Colonic mucosa (tissue), 4 donors: Measurements from ENCODE around the gene PADI3. TPM values are rescaled to one million over a fixed set of nuclear protein-coding genes. Genes with fewer than 3 reads are reported as not detected.

Experiments used
- DNase-seq: peaks from one replicate; pipeline ENCODE4 v3.0.0-alpha.2; 2020
- H3K27ac ChIP-seq: fragments of 200-600 bp; one replicate; pipeline ENCODE4 v1.8.0; 2021
- H3K27me3 ChIP-seq: fragments of 200-600 bp; one replicate; pipeline ENCODE4 v1.8.0; 2021
- H3K36me3 ChIP-seq: fragments of 200-600 bp; one replicate; pipeline ENCODE4 v1.8.0; 2021
- H3K4me1 ChIP-seq: fragments of 200-600 bp; one replicate; pipeline ENCODE4 v1.8.0; 2021; ENCODE audit warnings: mild to moderate bottlenecking
- H3K4me3 ChIP-seq: fragments of 200-600 bp; one replicate; pipeline ENCODE4 v1.8.0; 2021
- H3K9ac ChIP-seq, 2 donors: one replicate each; pipeline ENCODE4 v1.7.0; 2013; ENCODE audit warnings: control low read depth in 2 of 2, low read depth in 2 of 2, low read length in 2 of 2
- H3K9me3 ChIP-seq: fragments of 200-600 bp; one replicate; pipeline ENCODE4 v1.8.0; 2021
- intact Hi-C: fragments of 100-400 bp; cut with DNase I; formaldehyde crosslinking; loops from one replicate; pipeline ENCODE4 v1.14.1; 2022
- total RNA-seq, 2 donors: library from RNA; stranded (reverse); fragmentation: NEBNext Ultra II Directional in 1 of 2; extraction: Animal tissue kit (Norgen Biotek cat#: 25700) in 1 of 2; gene quantifications; one replicate each; pipeline ENCODE4 v1.2.1, GENCODE V29; 2021
- TF ChIP-seq, protein P1 (sequence below): fragments of 200-600 bp; IDR thresholded peaks from one replicate; pipeline ENCODE4 v1.8.0; 2022; ENCODE audit warnings: antibody characterized with exemption, mild to moderate bottlenecking
- donor health status: healthy.
- donor health status: DM: no; HTN: no; CAD: no.
- donor health status: DM: no; HTN: no; CAD: no.

Gene PADI3
- total RNA-seq, 2 donors from 2014 or later: 0.13 TPM; not detected in 1

DNA sequence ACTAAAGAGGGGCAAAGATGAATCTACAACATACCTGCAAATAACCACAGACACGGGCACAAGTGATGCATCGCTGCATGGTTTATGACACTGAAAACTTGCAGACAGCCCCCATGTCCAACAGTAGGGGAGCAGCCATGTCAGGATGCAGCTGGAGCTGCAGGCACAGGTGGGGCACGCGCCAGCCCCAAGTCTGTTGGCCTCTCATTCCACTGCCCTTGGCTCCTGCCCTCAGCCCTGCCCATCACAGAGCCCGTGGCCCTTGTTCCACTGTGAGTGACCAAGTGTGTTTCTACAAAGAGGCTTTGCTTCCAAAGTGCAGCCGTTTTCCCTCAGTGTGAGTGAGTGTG lies 55.9 kb downstream of the PADI3 start:
- H3K9me3 ChIP-seq: no peaks in the 10 kb centered on the region
- TF ChIP-seq, protein P1, sequence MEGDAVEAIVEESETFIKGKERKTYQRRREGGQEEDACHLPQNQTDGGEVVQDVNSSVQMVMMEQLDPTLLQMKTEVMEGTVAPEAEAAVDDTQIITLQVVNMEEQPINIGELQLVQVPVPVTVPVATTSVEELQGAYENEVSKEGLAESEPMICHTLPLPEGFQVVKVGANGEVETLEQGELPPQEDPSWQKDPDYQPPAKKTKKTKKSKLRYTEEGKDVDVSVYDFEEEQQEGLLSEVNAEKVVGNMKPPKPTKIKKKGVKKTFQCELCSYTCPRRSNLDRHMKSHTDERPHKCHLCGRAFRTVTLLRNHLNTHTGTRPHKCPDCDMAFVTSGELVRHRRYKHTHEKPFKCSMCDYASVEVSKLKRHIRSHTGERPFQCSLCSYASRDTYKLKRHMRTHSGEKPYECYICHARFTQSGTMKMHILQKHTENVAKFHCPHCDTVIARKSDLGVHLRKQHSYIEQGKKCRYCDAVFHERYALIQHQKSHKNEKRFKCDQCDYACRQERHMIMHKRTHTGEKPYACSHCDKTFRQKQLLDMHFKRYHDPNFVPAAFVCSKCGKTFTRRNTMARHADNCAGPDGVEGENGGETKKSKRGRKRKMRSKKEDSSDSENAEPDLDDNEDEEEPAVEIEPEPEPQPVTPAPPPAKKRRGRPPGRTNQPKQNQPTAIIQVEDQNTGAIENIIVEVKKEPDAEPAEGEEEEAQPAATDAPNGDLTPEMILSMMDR: no peak

GRCh38 chr1:17305576-17306095 lies 56.7 kb downstream of the PADI3 start:
- Histone ChIP-seq H3K4me1 (no peaks in the 10 kb centered on the region), H3K27me3 (no peaks in the 10 kb centered on the region), H3K4me3 (no peak overlapping the region), H3K36me3 (no peaks in the 10 kb centered on the region), H3K9ac (no peak overlapping the region), H3K9me3 (no peaks in the 10 kb centered on the region), H3K27ac (no peak overlapping the region)
- DNase-seq: no peak
- TF ChIP-seq, protein P1: no peak
- intact Hi-C loops: no loop called here

More for the DNA sequence above, 55.9 kb downstream of the PADI3 start:
- Histone ChIP-seq H3K27ac (no peak overlapping the region), H3K4me3 (no peak overlapping the region), H3K4me1 (no peaks in the 10 kb centered on the region), H3K36me3 (no peaks in the 10 kb centered on the region), H3K27me3 (no peaks in the 10 kb centered on the region), H3K9ac (no peak overlapping the region)
- DNase-seq: no peak
- intact Hi-C loops: no loop called here

GRCh38 chr1:17306407-17306806 lies 57.5 kb downstream of the PADI3 start:
- Histone ChIP-seq H3K4me1 (no peaks in the 10 kb centered on the region), H3K36me3 (no peaks in the 10 kb centered on the region), H3K4me3 (no peak overlapping the region), H3K27me3 (no peaks in the 10 kb centered on the region), H3K9me3 (no peaks in the 10 kb centered on the region), H3K27ac (no peak overlapping the region), H3K9ac (no peak overlapping the region)
- intact Hi-C loops: no loop called here
- TF ChIP-seq, protein P1: no peak
- no peak for DNase-seq

GRCh38 chr1:17306921-17307320 lies 58.0 kb downstream of the PADI3 start:
- no peak for DNase-seq
- no peaks in the 10 kb centered on the region for H3K36me3 ChIP-seq
- H3K27ac ChIP-seq: no peak overlapping the region
- H3K27me3 ChIP-seq: no peaks in the 10 kb centered on the region
- no peaks in the 10 kb centered on the region for H3K4me1 ChIP-seq
- TF ChIP-seq, protein P1: no peak
- H3K9me3 ChIP-seq: no peaks in the 10 kb centered on the region
- H3K4me3 ChIP-seq: no peak overlapping the region
- no peak overlapping the region for H3K9ac ChIP-seq
- intact Hi-C loops: no loop called here

DNA sequence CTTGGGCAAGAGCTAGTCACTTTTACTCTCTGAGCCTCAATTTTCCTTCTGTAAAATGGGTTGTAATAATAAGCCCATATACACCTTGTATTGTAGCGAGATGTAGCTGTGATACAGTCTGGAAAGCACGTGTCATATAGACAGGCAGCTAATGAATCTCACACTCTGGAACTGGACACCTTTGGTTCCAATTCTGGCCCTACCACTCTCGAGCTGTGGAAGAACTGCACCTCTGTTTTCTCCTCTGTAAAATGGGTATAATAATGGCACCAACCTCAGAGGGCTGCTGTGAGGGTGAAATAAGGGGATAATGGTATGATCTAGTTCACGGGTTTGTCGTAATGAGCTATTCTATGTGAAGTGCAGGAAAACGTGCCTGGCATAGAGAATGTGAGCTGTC lies 58.4 kb downstream of the PADI3 start:
- H3K4me1 ChIP-seq: no peaks in the 10 kb centered on the region
- H3K9me3 ChIP-seq: no peaks in the 10 kb centered on the region
- H3K9ac ChIP-seq: no peak overlapping the region
- no peak for DNase-seq
- H3K27ac ChIP-seq: no peak overlapping the region
- H3K4me3 ChIP-seq: no peak overlapping the region
- TF ChIP-seq, protein P1: no peak
- H3K36me3 ChIP-seq: no peaks in the 10 kb centered on the region
- intact Hi-C loops: no loop called here
- H3K27me3 ChIP-seq: no peaks in the 10 kb centered on the region
